HuH-7.5 (cell line): ENCODE data around the gene SFRP4.
A peak's percentile ranks its signal among the peaks of the same experiment; 100 is the strongest.

Source experiments
- DNase-seq: peaks from one replicate; pipeline ENCODE4 v3.0.0; 2011; ENCODE audit warnings: low spot score

Gene SFRP4

GRCh38 chr7:37924491-37925041 is 7.9 kb upstream of the SFRP4 start:
- no peak for DNase-seq

- DNase-seq = no peak
Measured at GRCh38 chr7:37923996-37924395, 7.4 kb upstream of the SFRP4 start.

- DNase-seq = no peak
Measured at GRCh38 chr7:37921876-37922275, 5.3 kb upstream of the SFRP4 start.

- no peak for DNase-seq
Measured at GRCh38 chr7:37920849-37921805, 4.5 kb upstream of the SFRP4 start.

GRCh38 chr7:37920305-37920848 is 3.8 kb upstream of the SFRP4 start, which contains the start of gene EPDR1:
Gene EPDR1, plus strand, starts transcription at chr7:37920640. Its CDS starts 300 bp downstream, at chr7:37920940.
- peak; percentile 27 for DNase-seq

- no peak for DNase-seq
Measured at GRCh38 chr7:37918526-37918925, 1.9 kb upstream of the SFRP4 start.

- DNase-seq = no peak
Measured at GRCh38 chr7:37916017-37916672, 472 bp downstream of the SFRP4 start.

- no peak for DNase-seq
Measured at GRCh38 chr7:37915438-37915837, 1.2 kb downstream of the SFRP4 start.

GRCh38 chr7:37912756-37913155 is 3.9 kb downstream of the SFRP4 start:
- no peak for DNase-seq

GRCh38 chr7:37908221-37908788 is 8.3 kb downstream of the SFRP4 start:
- no peak for DNase-seq

GRCh38 chr7:37901890-37902524 is 14.6 kb downstream of the SFRP4 start:
- no peak for DNase-seq

GRCh38 chr7:37901236-37901827 is 15.3 kb downstream of the SFRP4 start:
- DNase-seq = no peak

GRCh38 chr7:37899712-37900247 is 16.8 kb downstream of the SFRP4 start:
- DNase-seq = no peak

GRCh38 chr7:37894671-37895070 is 21.9 kb downstream of the SFRP4 start:
- no peak for DNase-seq

GRCh38 chr7:37893359-37893758 is 23.3 kb downstream of the SFRP4 start:
- no peak for DNase-seq

GRCh38 chr7:37882086-37882485 is 34.5 kb downstream of the SFRP4 start:
- no peak for DNase-seq
